GM10266 (cell line): ENCODE data around the gene SEMA5A.

ENCODE experiments used
- DNase-seq: peaks from one replicate; pipeline ENCODE4 v3.0.0; 2012; ENCODE audit errors: extremely low spot score
- TF ChIP-seq, protein P1 (sequence below): IDR thresholded peaks from 2 replicates; pipeline ENCODE4 v1.5.1; 2012; ENCODE audit warnings: mild to moderate bottlenecking, low read depth; ENCODE audit not compliant: control insufficient read depth, insufficient read depth; ENCODE audit errors: missing control alignments

SEMA5A gene

DNA sequence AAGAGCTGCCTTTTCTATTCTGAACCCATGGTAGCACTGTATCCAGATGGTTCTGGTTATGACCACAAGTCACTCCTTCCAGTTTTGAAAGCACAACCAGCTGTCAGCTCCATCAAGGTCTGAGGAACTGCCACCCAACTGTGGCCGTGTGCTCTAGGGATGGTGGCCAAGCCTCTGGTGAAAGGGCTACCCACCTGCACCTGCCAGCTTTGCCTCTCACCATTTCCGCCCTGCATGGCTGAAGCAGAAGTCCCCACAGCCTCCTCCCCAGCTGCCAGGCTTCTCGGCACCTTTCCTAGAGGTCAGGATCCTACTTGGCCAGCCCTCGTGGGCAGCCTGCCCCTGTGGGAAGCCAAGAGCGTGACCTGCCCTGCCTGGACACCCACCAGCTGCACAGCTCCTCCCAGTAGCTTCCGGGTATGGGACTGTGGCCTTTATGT, 16.8 kb downstream of the SEMA5A start:
- DNase-seq: no peak
- TF ChIP-seq, protein P1, sequence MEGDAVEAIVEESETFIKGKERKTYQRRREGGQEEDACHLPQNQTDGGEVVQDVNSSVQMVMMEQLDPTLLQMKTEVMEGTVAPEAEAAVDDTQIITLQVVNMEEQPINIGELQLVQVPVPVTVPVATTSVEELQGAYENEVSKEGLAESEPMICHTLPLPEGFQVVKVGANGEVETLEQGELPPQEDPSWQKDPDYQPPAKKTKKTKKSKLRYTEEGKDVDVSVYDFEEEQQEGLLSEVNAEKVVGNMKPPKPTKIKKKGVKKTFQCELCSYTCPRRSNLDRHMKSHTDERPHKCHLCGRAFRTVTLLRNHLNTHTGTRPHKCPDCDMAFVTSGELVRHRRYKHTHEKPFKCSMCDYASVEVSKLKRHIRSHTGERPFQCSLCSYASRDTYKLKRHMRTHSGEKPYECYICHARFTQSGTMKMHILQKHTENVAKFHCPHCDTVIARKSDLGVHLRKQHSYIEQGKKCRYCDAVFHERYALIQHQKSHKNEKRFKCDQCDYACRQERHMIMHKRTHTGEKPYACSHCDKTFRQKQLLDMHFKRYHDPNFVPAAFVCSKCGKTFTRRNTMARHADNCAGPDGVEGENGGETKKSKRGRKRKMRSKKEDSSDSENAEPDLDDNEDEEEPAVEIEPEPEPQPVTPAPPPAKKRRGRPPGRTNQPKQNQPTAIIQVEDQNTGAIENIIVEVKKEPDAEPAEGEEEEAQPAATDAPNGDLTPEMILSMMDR: no peak

DNA sequence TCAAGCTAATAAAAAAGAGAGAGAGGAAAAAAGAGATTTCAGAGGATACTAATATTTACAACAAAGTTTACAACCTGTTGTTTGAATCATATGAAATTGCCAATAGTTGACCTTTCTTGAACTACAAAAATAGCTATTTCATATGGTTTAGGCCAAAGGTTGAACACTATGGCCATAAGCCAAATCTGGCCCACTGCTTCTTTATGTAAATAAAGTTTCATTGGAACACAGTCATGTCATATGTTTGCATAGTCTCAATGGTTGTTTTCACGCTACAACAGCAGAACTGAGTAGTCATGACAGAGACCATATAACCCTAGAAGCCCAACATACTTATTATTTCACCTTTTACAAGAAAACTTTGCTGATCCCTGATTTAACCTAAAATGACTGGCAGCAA, 20.9 kb downstream of the SEMA5A start:
- TF ChIP-seq, protein P1: no peak
- no peak for DNase-seq

DNA sequence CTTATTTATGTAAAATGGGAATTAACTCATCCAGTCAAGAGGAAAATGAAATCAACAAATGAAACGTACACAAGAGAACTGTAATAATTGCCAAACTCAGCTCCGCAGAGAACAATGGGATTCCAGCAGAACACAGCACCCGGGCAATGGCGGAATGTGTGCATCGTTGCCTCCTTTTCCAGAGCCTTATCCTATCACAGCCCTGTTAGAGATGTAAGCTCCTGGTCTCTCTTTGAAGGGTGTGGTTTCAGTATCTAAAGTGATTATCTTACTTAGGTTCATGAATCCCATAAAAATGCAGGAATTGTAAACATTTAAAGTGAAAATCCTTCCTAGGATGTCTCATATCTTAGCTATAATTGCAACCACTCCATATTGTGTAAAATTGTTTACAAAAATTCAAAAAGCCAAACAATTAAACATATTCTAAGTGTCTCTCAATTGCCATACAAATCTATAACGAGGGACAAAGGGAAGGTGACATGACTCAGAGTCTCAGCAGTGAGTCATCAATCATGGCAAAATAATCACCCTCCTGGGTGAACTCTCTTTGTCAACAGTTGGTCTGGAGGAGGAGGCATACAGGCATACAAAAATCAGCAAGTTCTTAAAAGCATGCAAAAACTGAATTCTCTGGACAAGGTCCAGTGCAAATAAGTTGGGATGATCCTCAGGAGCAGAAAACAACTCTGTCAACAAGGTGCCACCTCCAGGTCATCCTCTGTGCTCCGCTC, 22.6 kb downstream of the SEMA5A start:
- TF ChIP-seq, protein P1: no peak
- no peak for DNase-seq

DNA sequence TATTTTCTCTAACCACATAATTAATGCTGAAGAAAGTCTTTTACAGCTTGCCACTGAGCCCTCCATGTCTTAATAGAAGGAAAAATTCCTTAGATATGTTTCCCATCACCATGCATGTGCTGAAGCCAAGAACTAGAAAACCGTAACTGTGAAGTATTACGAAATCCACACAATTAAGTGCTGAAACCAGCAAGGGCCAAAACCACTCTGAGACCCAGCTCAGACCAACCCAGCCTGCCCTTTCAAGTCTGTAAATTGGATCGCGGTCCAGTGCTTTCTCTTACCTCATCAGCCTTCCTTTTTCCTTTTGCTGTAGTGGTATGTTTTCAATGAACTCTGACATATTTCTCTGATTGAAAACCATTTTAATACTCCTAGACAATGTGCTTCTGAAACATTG, 26.3 kb downstream of the SEMA5A start:
- no peak for DNase-seq
- TF ChIP-seq, protein P1: no peak

DNA sequence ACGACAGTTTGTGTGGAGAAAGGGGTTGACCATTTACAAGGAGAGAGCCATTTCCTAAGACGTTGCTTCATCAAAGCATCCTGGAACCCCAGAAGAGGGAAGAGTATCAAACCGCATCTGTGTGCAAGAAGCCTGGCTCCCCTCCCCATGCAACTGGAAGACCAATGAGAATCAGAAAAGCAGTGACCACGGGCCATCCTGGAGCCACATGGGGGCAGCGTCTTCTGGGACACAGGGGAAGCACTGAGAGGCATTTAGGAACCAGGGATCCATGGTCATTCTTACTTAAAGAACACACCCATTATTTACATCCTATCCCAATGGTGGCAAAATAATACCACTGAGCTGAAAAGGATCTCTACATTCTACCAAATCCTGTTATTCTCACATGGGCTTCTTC, 29.3 kb downstream of the SEMA5A start:
- no peak for DNase-seq
- TF ChIP-seq, protein P1: no peak

DNA sequence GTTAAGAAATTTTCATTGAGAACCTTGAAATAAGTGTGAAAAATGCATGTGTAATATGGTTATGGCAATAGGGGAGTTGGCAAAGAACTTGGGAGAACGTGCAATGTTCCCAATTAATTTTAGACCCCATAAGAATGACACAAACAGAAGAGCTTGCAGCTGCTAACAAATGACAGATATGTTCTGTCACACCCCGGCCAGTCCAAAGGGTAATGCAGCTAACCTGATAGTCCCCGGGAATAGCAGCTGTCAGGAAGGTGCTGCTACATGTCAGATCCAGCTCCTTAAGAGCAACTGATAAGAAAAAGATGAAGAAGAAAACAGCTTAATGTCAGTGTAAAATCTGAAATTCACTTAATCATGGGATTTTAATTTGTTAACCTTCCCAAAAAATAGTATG, 30.4 kb downstream of the SEMA5A start:
- no peak for DNase-seq
- TF ChIP-seq, protein P1: no peak

DNA sequence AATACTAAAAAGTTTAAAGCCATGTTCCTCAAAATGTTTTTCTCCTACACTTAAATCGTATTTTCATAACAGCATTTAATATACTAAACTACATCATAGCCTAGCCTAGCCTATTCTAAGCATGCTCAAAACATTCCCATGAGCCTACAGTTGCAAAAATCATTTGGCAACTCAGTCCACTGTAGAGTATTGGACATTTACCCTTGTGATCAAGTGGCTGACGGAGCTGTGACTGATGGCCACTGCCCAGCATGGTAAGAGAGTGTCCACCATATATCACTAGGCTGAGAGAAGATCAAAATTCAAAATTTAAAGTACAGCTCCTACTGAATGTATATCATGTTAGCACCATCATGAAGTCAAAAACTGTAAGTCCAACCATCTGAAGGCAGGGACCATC, 30.9 kb downstream of the SEMA5A start:
- TF ChIP-seq, protein P1: no peak
- no peak for DNase-seq
